ENCODE results near the gene SOX11. TPM values are rescaled to one million over a fixed set of nuclear protein-coding genes. Genes with fewer than 3 reads are reported as not detected.
A peak's percentile ranks its signal among the peaks of the same experiment; 100 is the strongest.

The SOX11 gene
- polyA plus RNA-seq, 1 donor (not counting 4 experiments of a cell fraction or from before 2014, with no cell fraction given), result not detected

DNA sequence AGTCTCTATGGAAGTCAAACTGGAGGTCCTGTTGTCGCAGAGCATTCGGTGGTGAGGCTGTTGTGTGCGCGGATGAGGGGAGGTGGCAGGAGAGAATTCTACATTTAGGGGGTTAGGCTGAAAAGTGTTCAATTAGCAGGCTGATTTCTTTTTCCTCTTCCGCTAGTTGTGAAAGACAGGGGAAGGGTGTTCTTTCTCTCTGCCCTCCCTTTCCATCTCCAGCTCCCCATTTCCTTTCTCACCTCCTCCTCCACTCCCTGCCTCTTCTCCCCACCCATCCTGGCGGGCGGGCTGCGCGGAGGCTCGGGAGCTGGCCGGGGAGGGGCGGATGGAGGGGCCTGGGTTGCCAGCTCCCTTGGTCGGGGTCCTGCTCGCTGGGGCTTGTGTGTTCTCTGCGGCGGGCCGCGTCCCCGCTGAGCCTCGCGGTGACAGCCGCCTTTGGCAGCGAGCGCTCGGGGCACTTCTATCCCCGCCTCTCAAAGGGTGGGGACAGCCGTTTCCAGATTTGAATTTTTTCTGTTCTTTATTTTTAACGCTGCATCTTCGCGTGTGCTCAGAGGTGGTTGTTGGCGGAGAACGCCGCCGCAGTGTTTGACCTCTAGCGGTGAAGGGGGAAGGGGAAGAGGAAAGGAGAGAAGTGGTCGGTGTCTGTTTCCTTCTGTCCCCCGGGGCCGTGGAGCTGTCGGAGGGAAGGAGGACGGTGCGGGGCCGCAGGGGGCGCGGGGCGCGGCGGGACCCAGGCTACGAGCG lies 3.6 kb downstream of the SOX11 start:
- no peaks in the 10 kb centered on the region for H3K9me1 ChIP-seq (ENCODE audit: control insufficient read depth, extremely low read depth, insufficient read depth, low read length)
- H3K9me3 ChIP-seq (ENCODE audit: control insufficient read depth, low read depth, low read length), result no peaks in the 10 kb centered on the region
- H3K4me3 ChIP-seq (ENCODE audit: control insufficient read depth in 2 of 3, extremely low read depth in 1 of 3, insufficient read depth in 2 of 3, low read depth in 1 of 3, low read length in 3 of 3), result no peak overlapping the region
- TF ChIP-seq, protein P1, sequence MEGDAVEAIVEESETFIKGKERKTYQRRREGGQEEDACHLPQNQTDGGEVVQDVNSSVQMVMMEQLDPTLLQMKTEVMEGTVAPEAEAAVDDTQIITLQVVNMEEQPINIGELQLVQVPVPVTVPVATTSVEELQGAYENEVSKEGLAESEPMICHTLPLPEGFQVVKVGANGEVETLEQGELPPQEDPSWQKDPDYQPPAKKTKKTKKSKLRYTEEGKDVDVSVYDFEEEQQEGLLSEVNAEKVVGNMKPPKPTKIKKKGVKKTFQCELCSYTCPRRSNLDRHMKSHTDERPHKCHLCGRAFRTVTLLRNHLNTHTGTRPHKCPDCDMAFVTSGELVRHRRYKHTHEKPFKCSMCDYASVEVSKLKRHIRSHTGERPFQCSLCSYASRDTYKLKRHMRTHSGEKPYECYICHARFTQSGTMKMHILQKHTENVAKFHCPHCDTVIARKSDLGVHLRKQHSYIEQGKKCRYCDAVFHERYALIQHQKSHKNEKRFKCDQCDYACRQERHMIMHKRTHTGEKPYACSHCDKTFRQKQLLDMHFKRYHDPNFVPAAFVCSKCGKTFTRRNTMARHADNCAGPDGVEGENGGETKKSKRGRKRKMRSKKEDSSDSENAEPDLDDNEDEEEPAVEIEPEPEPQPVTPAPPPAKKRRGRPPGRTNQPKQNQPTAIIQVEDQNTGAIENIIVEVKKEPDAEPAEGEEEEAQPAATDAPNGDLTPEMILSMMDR (optimal IDR thresholded peaks at IDR 0.05 in 1 of 3, IDR thresholded peaks at IDR 0.05 in 1 of 3, conservative IDR thresholded peaks at IDR 0.05 in 1 of 3; ENCODE audit: extremely low read depth in 1 of 3, insufficient read depth in 2 of 3, low read length in 3 of 3), result no peak
- TF ChIP-seq EZH2 (IDR thresholded peaks at IDR 0.05; ENCODE audit: low read length), result peak; percentile 38
- H3K9ac ChIP-seq (ENCODE audit: control insufficient read depth, extremely low read depth, insufficient read depth, low read length), result no peak overlapping the region
- no peak for DNase-seq (ENCODE audit: low read depth, low spot score)
- no peak overlapping the region for H3K4me2 ChIP-seq (ENCODE audit: control insufficient read depth, extremely low read depth, insufficient read depth, low read depth, low read length)
- no peak overlapping the region for H3K27ac ChIP-seq (ENCODE audit: control insufficient read depth, insufficient read depth, low read length)
- peaks cover 58% of the 10 kb centered on the region for H3K27me3 ChIP-seq (ENCODE audit: control insufficient read depth, extremely low read depth, insufficient read depth, low read length)
- no peaks in the 10 kb centered on the region for H4K20me1 ChIP-seq (ENCODE audit: control insufficient read depth, extremely low read depth, insufficient read depth, low read length)
- H3K36me3 ChIP-seq (ENCODE audit: control insufficient read depth in 2 of 2, extremely low read depth in 1 of 2, insufficient read depth in 2 of 2, low read length in 2 of 2), result no peaks in the 10 kb centered on the region
- no peak for FAIRE-seq
- H3K4me1 ChIP-seq (ENCODE audit: control insufficient read depth, extremely low read depth, insufficient read depth, low read length), result no peaks in the 10 kb centered on the region
- H2AFZ ChIP-seq (ENCODE audit: control insufficient read depth, low read length), result no peak overlapping the region
- dilution Hi-C loops (cut with MboI; ENCODE audit: extremely low pct_ligation_motif_present, low sequenced_read_pairs), result no loop called here
- no peaks in the 10 kb centered on the region for H3K79me2 ChIP-seq (ENCODE audit: control insufficient read depth, insufficient read depth, low read length)

DNA sequence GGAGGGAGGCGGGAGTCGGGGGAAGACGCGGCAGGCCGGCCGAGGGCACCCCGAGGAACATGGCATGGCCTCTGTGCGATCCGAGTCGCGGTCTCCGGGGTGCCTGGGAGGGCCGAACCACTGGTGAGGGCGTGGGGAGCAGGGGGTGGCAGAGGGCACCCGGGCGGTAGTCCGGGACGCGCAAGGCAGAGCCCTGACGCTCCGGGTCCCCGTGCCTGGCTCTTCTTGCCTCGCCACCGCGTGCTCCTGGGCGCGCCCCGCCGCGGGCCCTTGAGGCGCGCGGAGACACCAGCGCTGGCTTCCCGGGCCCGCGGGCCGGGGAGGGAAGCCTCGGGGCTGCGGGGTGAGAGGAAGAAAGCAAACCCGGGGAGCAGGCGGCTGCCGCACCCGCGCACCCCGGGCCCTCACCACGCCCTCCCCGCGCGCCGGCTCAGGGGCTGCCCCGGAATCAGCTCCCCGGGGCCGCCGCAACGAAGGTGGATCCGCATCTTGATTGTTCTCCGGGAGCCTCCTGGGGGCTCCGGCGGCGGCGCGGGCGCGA lies 4.3 kb downstream of the SOX11 start:
- no peak overlapping the region for H3K4me3 ChIP-seq (ENCODE audit: control insufficient read depth in 2 of 3, extremely low read depth in 1 of 3, insufficient read depth in 2 of 3, low read depth in 1 of 3, low read length in 3 of 3)
- H3K9ac ChIP-seq (ENCODE audit: control insufficient read depth, extremely low read depth, insufficient read depth, low read length), result no peak overlapping the region
- DNase-seq (ENCODE audit: low read depth, low spot score), result no peak
- no peaks in the 10 kb centered on the region for H3K36me3 ChIP-seq (ENCODE audit: control insufficient read depth in 2 of 2, extremely low read depth in 1 of 2, insufficient read depth in 2 of 2, low read length in 2 of 2)
- H2AFZ ChIP-seq (ENCODE audit: control insufficient read depth, low read length), result no peak overlapping the region
- no peaks in the 10 kb centered on the region for H4K20me1 ChIP-seq (ENCODE audit: control insufficient read depth, extremely low read depth, insufficient read depth, low read length)
- no peaks in the 10 kb centered on the region for H3K9me1 ChIP-seq (ENCODE audit: control insufficient read depth, extremely low read depth, insufficient read depth, low read length)
- H3K79me2 ChIP-seq (ENCODE audit: control insufficient read depth, insufficient read depth, low read length), result no peaks in the 10 kb centered on the region
- H3K4me1 ChIP-seq (ENCODE audit: control insufficient read depth, extremely low read depth, insufficient read depth, low read length), result no peaks in the 10 kb centered on the region
- no peaks in the 10 kb centered on the region for H3K9me3 ChIP-seq (ENCODE audit: control insufficient read depth, low read depth, low read length)
- dilution Hi-C loops (cut with MboI; ENCODE audit: extremely low pct_ligation_motif_present, low sequenced_read_pairs), result no loop called here
- peaks cover 53% of the 10 kb centered on the region for H3K27me3 ChIP-seq (ENCODE audit: control insufficient read depth, extremely low read depth, insufficient read depth, low read length)
- TF ChIP-seq EZH2 (IDR thresholded peaks at IDR 0.05; ENCODE audit: low read length), result no peak
- TF ChIP-seq, protein P1 (optimal IDR thresholded peaks at IDR 0.05 in 1 of 3, IDR thresholded peaks at IDR 0.05 in 1 of 3, conservative IDR thresholded peaks at IDR 0.05 in 1 of 3; ENCODE audit: extremely low read depth in 1 of 3, insufficient read depth in 2 of 3, low read length in 3 of 3), result no peak
- H3K27ac ChIP-seq (ENCODE audit: control insufficient read depth, insufficient read depth, low read length), result no peak overlapping the region
- no peak overlapping the region for H3K4me2 ChIP-seq (ENCODE audit: control insufficient read depth, extremely low read depth, insufficient read depth, low read depth, low read length)
- no peak for FAIRE-seq

All from keratinocyte (primary cell).